Skeletal muscle satellite cell (primary cell): ENCODE data around the gene MSX1.

ENCODE experiments used
- H3K27me3 ChIP-seq: 2 replicates; pipeline ENCODE4 v1.7.0; 2013; ENCODE audit warnings: low read length; ENCODE audit not compliant: control insufficient read depth, insufficient read depth
- H3K36me3 ChIP-seq: 2 replicates; pipeline ENCODE4 v1.7.0; 2013; ENCODE audit warnings: mild to moderate bottlenecking, control low read depth, low read length; ENCODE audit not compliant: insufficient read depth
- H3K4me1 ChIP-seq: 2 replicates; pipeline ENCODE4 v1.7.0; 2013; ENCODE audit warnings: low read length; ENCODE audit not compliant: control insufficient read depth, insufficient read depth
- H3K4me2 ChIP-seq: 2 replicates; pipeline ENCODE4 v1.7.0; 2013; ENCODE audit warnings: mild to moderate bottlenecking, low read length
- H3K4me3 ChIP-seq: 2 replicates; pipeline ENCODE4 v1.7.0; 2013; ENCODE audit warnings: low read length
- H3K9ac ChIP-seq: 2 replicates; pipeline ENCODE4 v1.7.0; 2013; ENCODE audit warnings: mild to moderate bottlenecking, low read depth, low read length, moderate library complexity
- H3K9me3 ChIP-seq: replicated peaks from 2 replicates; pipeline ENCODE4 v1.7.0; 2013; ENCODE audit warnings: mild to moderate bottlenecking, control low read depth, low read length

Gene MSX1

DNA sequence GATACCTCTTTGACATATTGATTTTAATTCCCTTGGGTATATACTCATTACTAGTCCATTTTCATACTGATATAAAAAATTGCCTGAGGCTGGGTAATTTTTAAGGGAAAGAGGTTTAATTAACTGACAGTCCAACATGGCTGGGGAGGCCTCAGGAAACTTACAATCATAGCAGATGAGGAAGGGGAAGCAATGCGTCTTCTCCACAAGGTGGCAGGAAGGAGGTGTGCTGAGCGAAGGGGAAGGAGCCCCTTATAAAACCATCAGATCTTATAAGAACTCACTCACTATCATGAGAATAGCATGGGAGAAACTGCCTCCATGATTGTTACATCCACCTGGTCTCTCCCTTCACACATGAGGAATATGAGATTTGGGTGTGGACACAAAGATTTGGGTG, 42.4 kb downstream of the MSX1 start:
- Histone ChIP-seq H3K4me3 (no peak overlapping the region), H3K36me3 (no peaks in the 10 kb centered on the region), H3K9ac (no peak overlapping the region), H3K4me2 (no peak overlapping the region), H3K9me3 (no peaks in the 10 kb centered on the region), H3K27me3 (peaks cover 25% of the 10 kb centered on the region), H3K4me1 (no peaks in the 10 kb centered on the region)

- Histone ChIP-seq H3K9me3 (no peaks in the 10 kb centered on the region), H3K4me2 (no peak overlapping the region), H3K9ac (no peak overlapping the region), H3K4me1 (no peaks in the 10 kb centered on the region), H3K27me3 (peaks cover 6% of the 10 kb centered on the region), H3K4me3 (no peak overlapping the region), H3K36me3 (no peaks in the 10 kb centered on the region)
Observed at GRCh38 chr4:4912155-4912554, 52.7 kb downstream of the MSX1 start.

- Histone ChIP-seq H3K36me3 (no peaks in the 10 kb centered on the region), H3K9ac (no peak overlapping the region), H3K27me3 (no peaks in the 10 kb centered on the region), H3K4me3 (no peak overlapping the region), H3K4me2 (no peak overlapping the region), H3K4me1 (no peaks in the 10 kb centered on the region), H3K9me3 (no peaks in the 10 kb centered on the region)
Observed at GRCh38 chr4:4913147-4913561, 53.7 kb downstream of the MSX1 start.
